Thyroid gland (tissue), 4 donors: ENCODE measurements around the gene OTOA. TPM values are rescaled to one million over a fixed set of nuclear protein-coding genes. Genes with fewer than 3 reads are reported as not detected.
"Not testable (repeated sequence)": the region's sequence is repeated elsewhere in the genome, so short reads cannot be mapped to it uniquely, and the experiment has no call there.

Source experiments
- DNase-seq, 2 donors: peaks; one replicate each; pipeline ENCODE4 v3.0.0-alpha.2; 2019
- H3K27ac ChIP-seq, 3 donors: fragments of 200-600 bp; sonication (generic); 1 replicate in 2 of 3; 2 replicates in 1 of 3; pipeline ENCODE4 v1.5.1; 2016 to 2019; ENCODE audit warnings: mild to moderate bottlenecking in 1 of 3, moderate library complexity in 1 of 3
- H3K27me3 ChIP-seq: fragments of 200-600 bp; sonication (generic); one replicate; pipeline ENCODE4 v1.5.1; 2019
- H3K36me3 ChIP-seq, 2 donors: fragments of 200-600 bp; sonication (generic); one replicate each; pipeline ENCODE4 v1.5.1; 2016 to 2019
- H3K4me1 ChIP-seq, 2 donors: fragments of 200-600 bp; sonication (generic); one replicate each; pipeline ENCODE4 v1.5.1; 2017 to 2019
- H3K4me3 ChIP-seq, 3 donors: fragments of 200-600 bp; sonication (generic); replicated peaks in 1 of 3; 1 replicate in 2 of 3; 2 replicates in 1 of 3; pipeline ENCODE4 v1.5.1; 2016; ENCODE audit warnings: mild to moderate bottlenecking in 1 of 3
- H3K9me3 ChIP-seq: fragments of 200-600 bp; sonication (generic); one replicate; pipeline ENCODE4 v1.5.1; 2017
- POLR2A ChIP-seq, 2 donors: fragments of 450-650 bp; IDR thresholded peaks; one replicate each; pipeline ENCODE4 v1.6.1; 2017; ENCODE audit warnings: antibody characterized with exemption in 2 of 2, mild to moderate bottlenecking in 2 of 2, moderate library complexity in 1 of 2
- WGBS, 2 donors: methylation state at CpG; one replicate each; pipeline ENCODE4 v1.1.5; 2017; 5-methylcytosine and 5-hydroxymethylcytosine counted together
- intact Hi-C: fragments of 100-400 bp; cut with DNase I; formaldehyde crosslinking; loops from one replicate; pipeline ENCODE4 v1.15.1; 2023
- total RNA-seq, 4 donors: library from RNA; depleted of rRNA; stranded (reverse); fragments of >200 nt; gene quantifications; one replicate each; pipeline ENCODE4 v1.2.3, GENCODE V29; 2016
- TF ChIP-seq, protein P1 (sequence below), 6 experiments: fragments of 200-600 bp in 3 of 6; fragments of 450-650 bp in 3 of 6; sonication (generic) in 3 of 6; IDR thresholded peaks; one replicate each; pipeline ENCODE4 v1.5.1; 2016 to 2019; ENCODE audit warnings: antibody characterized with exemption in 6 of 6, mild to moderate bottlenecking in 2 of 6, inconsistent platforms in 1 of 6, moderate library complexity in 1 of 6

Gene OTOA
- total RNA-seq, 4 donors from 2014 or later: 0.13 to 0.40 TPM; not detected in 2

- H3K27ac ChIP-seq: no peak overlapping the region
- H3K4me3 ChIP-seq: no peak overlapping the region
- no peak for DNase-seq
- TF ChIP-seq POLR2A (IDR thresholded peaks at IDR 0.05): no peak
- TF ChIP-seq, protein P1, sequence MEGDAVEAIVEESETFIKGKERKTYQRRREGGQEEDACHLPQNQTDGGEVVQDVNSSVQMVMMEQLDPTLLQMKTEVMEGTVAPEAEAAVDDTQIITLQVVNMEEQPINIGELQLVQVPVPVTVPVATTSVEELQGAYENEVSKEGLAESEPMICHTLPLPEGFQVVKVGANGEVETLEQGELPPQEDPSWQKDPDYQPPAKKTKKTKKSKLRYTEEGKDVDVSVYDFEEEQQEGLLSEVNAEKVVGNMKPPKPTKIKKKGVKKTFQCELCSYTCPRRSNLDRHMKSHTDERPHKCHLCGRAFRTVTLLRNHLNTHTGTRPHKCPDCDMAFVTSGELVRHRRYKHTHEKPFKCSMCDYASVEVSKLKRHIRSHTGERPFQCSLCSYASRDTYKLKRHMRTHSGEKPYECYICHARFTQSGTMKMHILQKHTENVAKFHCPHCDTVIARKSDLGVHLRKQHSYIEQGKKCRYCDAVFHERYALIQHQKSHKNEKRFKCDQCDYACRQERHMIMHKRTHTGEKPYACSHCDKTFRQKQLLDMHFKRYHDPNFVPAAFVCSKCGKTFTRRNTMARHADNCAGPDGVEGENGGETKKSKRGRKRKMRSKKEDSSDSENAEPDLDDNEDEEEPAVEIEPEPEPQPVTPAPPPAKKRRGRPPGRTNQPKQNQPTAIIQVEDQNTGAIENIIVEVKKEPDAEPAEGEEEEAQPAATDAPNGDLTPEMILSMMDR (IDR thresholded peaks at IDR 0.05): no peak
- no peaks in the 10 kb centered on the region for H3K9me3 ChIP-seq
- no peaks in the 10 kb centered on the region for H3K36me3 ChIP-seq
- H3K27me3 ChIP-seq: no peaks in the 10 kb centered on the region
- no peaks in the 10 kb centered on the region for H3K4me1 ChIP-seq
- WGBS, 2 donors: 78 to 81% methylated on average over 7 of the region's 7 CpGs
- intact Hi-C loops: no loop called here
These were observed 59.1 kb downstream of the OTOA start for GRCh38 chr16:21722771-21723455.

DNA sequence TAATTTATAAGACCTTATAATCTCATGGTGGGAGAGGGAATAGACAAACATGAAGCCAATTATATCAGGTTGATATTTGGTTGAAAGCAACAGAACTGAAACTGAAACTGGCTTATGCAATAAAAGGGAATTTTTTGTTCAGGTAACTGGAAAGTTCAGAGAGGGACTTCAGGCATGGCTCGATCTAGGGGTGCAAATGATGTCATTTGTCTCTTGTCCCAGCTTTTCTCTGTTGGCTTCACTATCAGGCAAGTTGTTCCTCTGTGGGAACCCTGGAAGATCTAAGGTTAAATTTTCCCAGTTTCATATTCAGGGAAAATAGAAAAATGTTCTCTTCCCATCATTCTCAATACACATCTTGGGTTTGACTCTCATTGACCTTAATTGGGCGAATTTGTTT lies 59.8 kb downstream of the OTOA start:
- 77 to 87% methylated on average over 2 of the region's 2 CpGs for WGBS, 2 donors
- intact Hi-C loops: no loop called here
- H3K9me3 ChIP-seq: no peaks in the 10 kb centered on the region
- H3K27me3 ChIP-seq: no peaks in the 10 kb centered on the region
- H3K27ac ChIP-seq: no peak overlapping the region
- TF ChIP-seq, protein P1 (IDR thresholded peaks at IDR 0.05): no peak
- no peak for TF ChIP-seq POLR2A (IDR thresholded peaks at IDR 0.05)
- no peak for DNase-seq
- no peaks in the 10 kb centered on the region for H3K4me1 ChIP-seq
- H3K4me3 ChIP-seq: no peak overlapping the region
- no peaks in the 10 kb centered on the region for H3K36me3 ChIP-seq

DNA sequence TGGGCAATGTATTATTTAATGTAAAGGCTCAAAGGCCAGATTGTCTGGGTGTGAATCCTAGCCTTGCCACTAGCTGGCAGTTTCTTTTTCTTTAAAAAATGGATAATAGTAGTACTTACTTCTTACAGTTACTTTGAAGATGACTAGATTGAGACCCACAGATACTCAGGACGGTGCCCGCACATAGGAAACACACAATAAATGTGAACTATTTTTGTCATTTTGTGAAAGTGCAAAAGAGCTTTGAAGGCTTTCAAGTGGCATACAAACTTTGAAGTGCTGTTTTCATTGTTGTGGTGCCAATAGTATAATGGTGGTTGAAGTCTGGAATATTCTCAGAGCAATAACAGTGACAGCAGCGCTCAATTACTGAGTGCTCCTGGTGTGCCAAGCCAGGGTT lies 63.6 kb downstream of the OTOA start:
- Histone ChIP-seq H3K4me1 (no peaks in the 10 kb centered on the region), H3K27ac (no peak overlapping the region), H3K4me3 (no peak overlapping the region), H3K36me3 (no peaks in the 10 kb centered on the region), H3K9me3 (no peaks in the 10 kb centered on the region), H3K27me3 (no peaks in the 10 kb centered on the region)
- WGBS, 2 donors: 88 to 98% methylated on average over 3 of the region's 3 CpGs
- DNase-seq: no peak
- TF ChIP-seq, protein P1 (IDR thresholded peaks at IDR 0.05): no peak
- TF ChIP-seq POLR2A (IDR thresholded peaks at IDR 0.05): no peak
- intact Hi-C loops: no loop called here

- H3K4me1 ChIP-seq, H3K27me3 ChIP-seq, H3K36me3 ChIP-seq, H3K9me3 ChIP-seq, H3K27ac ChIP-seq, DNase-seq, H3K4me3 ChIP-seq, intact Hi-C loops: not testable (repeated sequence)
- WGBS, 2 donors: 70 to 88% methylated on average over 4 of the region's 4 CpGs
These were observed 67.5 kb downstream of the OTOA start for GRCh38 chr16:21731233-21731632.

GRCh38 chr16:21740637-21741036 lies 76.9 kb downstream of the OTOA start:
- H3K27me3 ChIP-seq, H3K9me3 ChIP-seq, H3K36me3 ChIP-seq, H3K4me3 ChIP-seq, DNase-seq, H3K27ac ChIP-seq, H3K4me1 ChIP-seq, intact Hi-C loops: not testable (repeated sequence)
- WGBS, 2 donors: no CpG with 5 or more reads among the region's 7 CpGs

GRCh38 chr16:21756192-21757079 lies 92.7 kb downstream of the OTOA start:
- not testable (repeated sequence) for DNase-seq

GRCh38 chr16:21757080-21757671 lies 93.4 kb downstream of the OTOA start:
- H3K4me1 ChIP-seq, H3K27ac ChIP-seq, H3K9me3 ChIP-seq, H3K4me3 ChIP-seq, H3K36me3 ChIP-seq, intact Hi-C loops, H3K27me3 ChIP-seq, DNase-seq: not testable (repeated sequence)
- 65 to 69% methylated on average over 2 to 3 of the region's 31 CpGs for whole genome bisulfite sequencing, 2 donors

More at GRCh38 chr16:21756192-21757079, 92.7 kb downstream of the OTOA start:
- intact Hi-C loops, H3K27me3 ChIP-seq, H3K9me3 ChIP-seq, H3K27ac ChIP-seq, H3K4me3 ChIP-seq, H3K4me1 ChIP-seq, H3K36me3 ChIP-seq: not testable (repeated sequence)
- 54 to 72% methylated on average over 4 to 6 of the region's 12 CpGs for WGBS, 2 donors

- DNase-seq, H3K36me3 ChIP-seq, H3K4me1 ChIP-seq, H3K4me3 ChIP-seq, H3K9me3 ChIP-seq, intact Hi-C loops, H3K27me3 ChIP-seq, H3K27ac ChIP-seq: not testable (repeated sequence)
- 89 to 95% methylated on average over 1 to 2 of the region's 2 CpGs for WGBS, 2 donors
These were observed 104.5 kb downstream of the OTOA start for GRCh38 chr16:21768280-21768679.

DNA sequence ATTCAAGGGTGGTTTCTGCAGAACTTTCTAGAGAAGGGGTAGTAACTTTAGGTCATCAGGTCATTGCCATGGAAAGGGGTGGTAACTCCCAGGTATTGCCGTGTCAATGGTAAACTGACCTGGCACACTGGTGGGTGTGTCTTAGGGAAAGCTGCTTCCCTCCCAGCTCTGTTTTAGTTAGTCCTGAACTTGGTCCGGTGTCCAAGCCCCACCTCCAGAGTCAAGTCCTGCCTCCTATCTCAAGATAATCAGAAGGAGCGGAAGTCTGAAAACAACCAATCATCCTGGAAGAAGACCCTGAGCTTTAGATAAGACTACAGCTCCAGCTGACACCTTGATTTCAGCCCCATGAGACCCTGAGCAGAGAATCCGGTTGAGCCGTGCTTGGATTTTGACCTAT lies 105.0 kb downstream of the OTOA start:
- H3K36me3 ChIP-seq, DNase-seq, intact Hi-C loops, H3K9me3 ChIP-seq, H3K27me3 ChIP-seq, H3K4me1 ChIP-seq, H3K27ac ChIP-seq, H3K4me3 ChIP-seq: not testable (repeated sequence)
- no CpG with 5 or more reads among the region's 5 CpGs for WGBS, 2 donors
